Measurements from ENCODE around the gene CLIC5.

- no peak for TF ChIP-seq EZH2phosphoT487 (IDR thresholded peaks at IDR 0.05; ENCODE audit: borderline replicate concordance, low read depth, low read length)
- TF ChIP-seq, protein P1, sequence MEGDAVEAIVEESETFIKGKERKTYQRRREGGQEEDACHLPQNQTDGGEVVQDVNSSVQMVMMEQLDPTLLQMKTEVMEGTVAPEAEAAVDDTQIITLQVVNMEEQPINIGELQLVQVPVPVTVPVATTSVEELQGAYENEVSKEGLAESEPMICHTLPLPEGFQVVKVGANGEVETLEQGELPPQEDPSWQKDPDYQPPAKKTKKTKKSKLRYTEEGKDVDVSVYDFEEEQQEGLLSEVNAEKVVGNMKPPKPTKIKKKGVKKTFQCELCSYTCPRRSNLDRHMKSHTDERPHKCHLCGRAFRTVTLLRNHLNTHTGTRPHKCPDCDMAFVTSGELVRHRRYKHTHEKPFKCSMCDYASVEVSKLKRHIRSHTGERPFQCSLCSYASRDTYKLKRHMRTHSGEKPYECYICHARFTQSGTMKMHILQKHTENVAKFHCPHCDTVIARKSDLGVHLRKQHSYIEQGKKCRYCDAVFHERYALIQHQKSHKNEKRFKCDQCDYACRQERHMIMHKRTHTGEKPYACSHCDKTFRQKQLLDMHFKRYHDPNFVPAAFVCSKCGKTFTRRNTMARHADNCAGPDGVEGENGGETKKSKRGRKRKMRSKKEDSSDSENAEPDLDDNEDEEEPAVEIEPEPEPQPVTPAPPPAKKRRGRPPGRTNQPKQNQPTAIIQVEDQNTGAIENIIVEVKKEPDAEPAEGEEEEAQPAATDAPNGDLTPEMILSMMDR (conservative IDR thresholded peaks at IDR 0.05; ENCODE audit: low read length) = no peak
Observed at GRCh38 chr6:46002264-46002663, 13.4 kb downstream of the CLIC5 start.
